ENCODE results near the gene TMEM87B.

Gene TMEM87B

GRCh38 chr2:112151701-112152440 is 96.8 kb downstream of the TMEM87B start:
- H3K4me3 ChIP-seq (ENCODE audit: low read depth, low read length) = no peak overlapping the region
- no peak for DNase-seq (ENCODE audit: low read depth)
- in situ Hi-C loops (cut with HindIII; ENCODE audit: low sequenced_read_pairs) = no loop called here
- no peak for TF ChIP-seq CTCF (IDR thresholded peaks at IDR 0.05; ENCODE audit: low read depth, low read length, missing control alignments)

- H3K4me3 ChIP-seq (ENCODE audit: low read depth, low read length) = no peak overlapping the region
- in situ Hi-C loops (cut with HindIII; ENCODE audit: low sequenced_read_pairs) = no loop called here
- no peak for TF ChIP-seq CTCF (IDR thresholded peaks at IDR 0.05; ENCODE audit: low read depth, low read length, missing control alignments)
- no peak for DNase-seq (ENCODE audit: low read depth)
Measured at GRCh38 chr2:112152476-112153178, 97.6 kb downstream of the TMEM87B start.

- in situ Hi-C loops (cut with HindIII; ENCODE audit: low sequenced_read_pairs) = no loop called here
- no peak for DNase-seq (ENCODE audit: low read depth)
- no peak overlapping the region for H3K4me3 ChIP-seq (ENCODE audit: low read depth, low read length)
- TF ChIP-seq CTCF (IDR thresholded peaks at IDR 0.05; ENCODE audit: low read depth, low read length, missing control alignments) = no peak
Measured at GRCh38 chr2:112153179-112153490, 98.1 kb downstream of the TMEM87B start.

- in situ Hi-C loops (cut with HindIII; ENCODE audit: low sequenced_read_pairs) = no loop called here
- H3K4me3 ChIP-seq (ENCODE audit: low read depth, low read length) = no peak overlapping the region
- no peak for DNase-seq (ENCODE audit: low read depth)
- no peak for TF ChIP-seq CTCF (IDR thresholded peaks at IDR 0.05; ENCODE audit: low read depth, low read length, missing control alignments)
Measured at GRCh38 chr2:112153501-112153900, 98.4 kb downstream of the TMEM87B start.

GRCh38 chr2:112154246-112155117 is 99.4 kb downstream of the TMEM87B start:
- no peak for TF ChIP-seq CTCF (IDR thresholded peaks at IDR 0.05; ENCODE audit: low read depth, low read length, missing control alignments)
- DNase-seq (ENCODE audit: low read depth) = no peak
- in situ Hi-C loops (cut with HindIII; ENCODE audit: low sequenced_read_pairs) = no loop called here
- H3K4me3 ChIP-seq (ENCODE audit: low read depth, low read length) = no peak overlapping the region

GRCh38 chr2:112155331-112156151 is 100.5 kb downstream of the TMEM87B start:
- no peak for DNase-seq (ENCODE audit: low read depth)
- TF ChIP-seq CTCF (IDR thresholded peaks at IDR 0.05; ENCODE audit: low read depth, low read length, missing control alignments) = no peak
- in situ Hi-C loops (cut with HindIII; ENCODE audit: low sequenced_read_pairs) = no loop called here
- no peak overlapping the region for H3K4me3 ChIP-seq (ENCODE audit: low read depth, low read length)

Data from astrocyte of the cerebellum (primary cell).